Body of pancreas (tissue), 4 donors: Measurements from ENCODE around the gene AQP2. TPM values are rescaled to one million over a fixed set of nuclear protein-coding genes. Genes with fewer than 3 reads are reported as not detected.

Experiments used
- ATAC-seq: fragments of 150-250 bp; one replicate; pipeline ENCODE4 v1.9.1; 2016
- DNase-seq, 4 donors: peaks; one replicate each; pipeline ENCODE4 v3.0.0-alpha.2; 2019
- H3K27ac ChIP-seq, 4 donors: fragments of 200-600 bp; sonication (generic); 1 replicate in 3 of 4; 2 replicates in 1 of 4; pipeline versions ENCODE4 v1.5.1 to v1.6.1; 2016 to 2019; ENCODE audit warnings: mild to moderate bottlenecking in 1 of 4, mixed read lengths in 1 of 4, moderate library complexity in 1 of 4
- H3K27me3 ChIP-seq, 2 donors: fragments of 200-600 bp; sonication (generic); one replicate each; pipeline ENCODE4 v1.6.0; 2016; ENCODE audit warnings: mild to moderate bottlenecking in 1 of 2
- H3K36me3 ChIP-seq, 2 donors: fragments of 200-600 bp; sonication (generic); replicated peaks in 1 of 2; 2 replicates each; pipeline ENCODE4 v1.5.1; 2016; ENCODE audit warnings: low read depth in 2 of 2; ENCODE audit not compliant: insufficient read depth in 1 of 2
- H3K4me1 ChIP-seq: fragments of 200-600 bp; sonication (generic); one replicate; pipeline ENCODE4 v1.6.0; 2016
- H3K4me3 ChIP-seq, 2 donors: fragments of 200-600 bp; sonication (generic); 1 replicate in 1 of 2; 2 replicates in 1 of 2; pipeline ENCODE4 v1.5.1; 2016 to 2019
- H3K9me3 ChIP-seq, 3 donors: fragments of 200-600 bp; sonication (generic); 1 replicate in 2 of 3; 2 replicates in 1 of 3; pipeline ENCODE4 v1.5.1; 2016
- POLR2A ChIP-seq, 3 donors: fragments of 450-650 bp; IDR thresholded peaks; one replicate each; pipeline ENCODE4 v1.6.1; 2016; ENCODE audit warnings: antibody characterized with exemption in 3 of 3, mild to moderate bottlenecking in 2 of 3
- WGBS, 2 donors: methylation state at CpG; one replicate each; pipeline ENCODE4 v1.1.5; 2017; 5-methylcytosine and 5-hydroxymethylcytosine counted together
- intact Hi-C: fragments of 100-400 bp; cut with DNase I; formaldehyde crosslinking; loops from one replicate; pipeline ENCODE4 v1.15.1; 2023
- total RNA-seq, 2 donors: library from RNA; depleted of rRNA; stranded (reverse); fragments of >200 nt; gene quantifications; one replicate each; pipeline ENCODE4 v1.1.0, GENCODE V29; 2016
- TF ChIP-seq, protein P1 (sequence below), 7 experiments: fragments of 450-650 bp in 4 of 7; fragments of 200-600 bp in 3 of 7; sonication (generic) in 3 of 7; IDR thresholded peaks; one replicate each; pipeline ENCODE4 v1.5.1; 2016 to 2019; ENCODE audit warnings: antibody characterized with exemption in 7 of 7

The AQP2 gene
- total RNA-seq, 2 donors from 2014 or later, result not detected

DNA sequence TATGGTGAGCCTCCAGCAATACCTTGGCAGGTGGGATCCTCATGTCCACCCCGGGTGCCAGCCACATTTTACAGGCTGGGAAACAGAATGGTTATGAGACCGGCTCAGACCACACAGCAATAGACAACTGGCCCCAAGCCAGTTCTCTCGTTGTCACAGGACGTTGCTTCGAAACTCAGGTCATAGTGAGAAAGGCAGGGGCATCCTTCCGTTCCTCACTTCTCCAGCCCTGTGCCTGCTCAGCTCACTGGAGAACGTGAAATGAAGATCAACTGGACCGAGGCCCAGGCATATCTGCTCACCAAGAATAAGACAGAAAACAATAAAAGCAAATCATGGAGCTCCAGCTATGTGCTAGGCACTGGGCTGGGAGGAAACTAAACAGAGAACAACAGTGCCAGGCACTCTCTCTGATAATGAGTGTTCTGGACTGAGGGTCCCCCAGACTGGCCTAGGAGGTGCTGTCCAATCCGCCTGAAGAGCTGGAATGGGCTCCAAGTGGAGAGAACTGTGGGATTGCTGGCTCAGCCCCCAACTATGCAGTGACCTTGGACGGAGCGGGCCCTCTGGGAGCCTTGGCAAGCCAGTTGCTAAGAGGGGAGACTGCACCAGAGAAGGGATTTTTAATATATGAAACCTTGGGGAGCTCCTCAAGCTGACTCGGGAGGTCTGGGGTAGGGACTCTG lies 28.0 kb upstream of the AQP2 start:
- TF ChIP-seq, protein P1, sequence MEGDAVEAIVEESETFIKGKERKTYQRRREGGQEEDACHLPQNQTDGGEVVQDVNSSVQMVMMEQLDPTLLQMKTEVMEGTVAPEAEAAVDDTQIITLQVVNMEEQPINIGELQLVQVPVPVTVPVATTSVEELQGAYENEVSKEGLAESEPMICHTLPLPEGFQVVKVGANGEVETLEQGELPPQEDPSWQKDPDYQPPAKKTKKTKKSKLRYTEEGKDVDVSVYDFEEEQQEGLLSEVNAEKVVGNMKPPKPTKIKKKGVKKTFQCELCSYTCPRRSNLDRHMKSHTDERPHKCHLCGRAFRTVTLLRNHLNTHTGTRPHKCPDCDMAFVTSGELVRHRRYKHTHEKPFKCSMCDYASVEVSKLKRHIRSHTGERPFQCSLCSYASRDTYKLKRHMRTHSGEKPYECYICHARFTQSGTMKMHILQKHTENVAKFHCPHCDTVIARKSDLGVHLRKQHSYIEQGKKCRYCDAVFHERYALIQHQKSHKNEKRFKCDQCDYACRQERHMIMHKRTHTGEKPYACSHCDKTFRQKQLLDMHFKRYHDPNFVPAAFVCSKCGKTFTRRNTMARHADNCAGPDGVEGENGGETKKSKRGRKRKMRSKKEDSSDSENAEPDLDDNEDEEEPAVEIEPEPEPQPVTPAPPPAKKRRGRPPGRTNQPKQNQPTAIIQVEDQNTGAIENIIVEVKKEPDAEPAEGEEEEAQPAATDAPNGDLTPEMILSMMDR (IDR thresholded peaks at IDR 0.05), result no peak
- no peak for TF ChIP-seq POLR2A (IDR thresholded peaks at IDR 0.05)
- peaks cover 10% of the 10 kb centered on the region for H3K4me1 ChIP-seq
- no peaks in the 10 kb centered on the region for H3K9me3 ChIP-seq
- no peaks in the 10 kb centered on the region for H3K27me3 ChIP-seq
- ATAC-seq, result peak; percentile 31
- DNase-seq, result peak in 2 of 4 donors; percentile 25 to 27
- H3K27ac ChIP-seq, result no peak overlapping the region
- no peaks in the 10 kb centered on the region for H3K36me3 ChIP-seq
- H3K4me3 ChIP-seq, result no peak overlapping the region
- WGBS, 2 donors, result 48 to 62% methylated on average over 10 to 12 of the region's 12 CpGs
- intact Hi-C loops, result no loop called here

GRCh38 chr12:49923035-49923644 lies 27.4 kb upstream of the AQP2 start:
- ATAC-seq (no peak), DNase-seq (no peak)
- intact Hi-C loops, result no loop called here
- no peaks in the 10 kb centered on the region for H3K27me3 ChIP-seq
- no peaks in the 10 kb centered on the region for H3K9me3 ChIP-seq
- H3K4me1 ChIP-seq, result peaks cover 10% of the 10 kb centered on the region
- no peaks in the 10 kb centered on the region for H3K36me3 ChIP-seq
- TF ChIP-seq, protein P1 (IDR thresholded peaks at IDR 0.05), result no peak
- no peak for TF ChIP-seq POLR2A (IDR thresholded peaks at IDR 0.05)
- no peak overlapping the region for H3K27ac ChIP-seq
- H3K4me3 ChIP-seq, result no peak overlapping the region
- 68 to 72% methylated on average over 7 of the region's 7 CpGs for WGBS, 2 donors

DNA sequence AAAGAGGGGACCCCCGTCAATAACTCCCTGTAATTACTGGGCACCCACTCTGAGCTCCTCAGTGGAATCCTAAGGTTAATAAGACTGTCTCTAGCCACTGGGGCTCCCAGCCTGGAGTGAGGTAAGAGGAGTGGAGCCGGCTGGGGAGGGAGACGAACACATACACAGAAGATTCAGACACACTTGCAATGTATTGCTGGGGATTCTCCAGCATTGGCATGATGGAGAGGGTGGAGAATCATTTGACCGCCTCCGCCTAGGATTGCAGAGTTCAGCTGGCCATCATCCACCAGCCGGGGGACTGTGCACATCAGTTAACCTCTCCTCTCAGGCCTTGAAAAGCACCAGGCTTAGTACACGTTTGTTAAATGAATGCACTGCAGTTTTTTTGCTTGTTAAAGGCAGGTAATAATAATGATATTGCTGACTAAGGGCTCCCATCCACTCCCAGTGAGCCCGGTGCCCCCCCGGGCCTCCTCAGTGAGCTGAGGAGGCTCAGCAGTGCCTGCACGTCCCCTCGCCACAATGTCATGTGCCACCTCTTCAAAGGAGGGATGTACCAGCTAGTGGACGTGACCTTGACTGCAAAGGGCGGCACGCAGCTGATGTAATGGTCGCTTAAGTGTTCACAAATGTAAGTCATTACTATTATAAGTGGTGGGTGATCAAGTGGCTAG lies 26.5 kb upstream of the AQP2 start:
- H3K36me3 ChIP-seq, result no peaks in the 10 kb centered on the region
- DNase-seq (no peak), ATAC-seq (no peak)
- H3K27me3 ChIP-seq, result no peaks in the 10 kb centered on the region
- H3K4me1 ChIP-seq, result peaks cover 10% of the 10 kb centered on the region
- intact Hi-C loops, result no loop called here
- no peaks in the 10 kb centered on the region for H3K9me3 ChIP-seq
- H3K27ac ChIP-seq, result no peak overlapping the region
- no peak for TF ChIP-seq POLR2A (IDR thresholded peaks at IDR 0.05)
- TF ChIP-seq, protein P1 (IDR thresholded peaks at IDR 0.05), result no peak
- H3K4me3 ChIP-seq, result no peak overlapping the region
- 77 to 88% methylated on average over 13 to 15 of the region's 15 CpGs for WGBS, 2 donors

GRCh38 chr12:49924628-49925246 lies 25.8 kb upstream of the AQP2 start:
- 89 to 91% methylated on average over 7 of the region's 7 CpGs for WGBS, 2 donors
- Histone ChIP-seq H3K27me3 (no peaks in the 10 kb centered on the region), H3K36me3 (no peaks in the 10 kb centered on the region), H3K27ac (no peak overlapping the region), H3K9me3 (no peaks in the 10 kb centered on the region), H3K4me3 (no peak overlapping the region), H3K4me1 (peaks cover 10% of the 10 kb centered on the region)
- DNase-seq (no peak), ATAC-seq (no peak)
- TF ChIP-seq POLR2A (IDR thresholded peaks at IDR 0.05), result no peak
- TF ChIP-seq, protein P1 (IDR thresholded peaks at IDR 0.05), result no peak
- intact Hi-C loops, result no loop called here
